H1 (cell line): ENCODE results near the gene TCF7L1.

Experiments
- CEBPB ChIP-seq: IDR thresholded peaks from 2 replicates; pipeline ENCODE4 v1.6.1; 2012; ENCODE audit warnings: low read depth, low read length
- CTCF ChIP-seq, 3 experiments: IDR thresholded peaks; 1 replicate in 2 of 3; 2 replicates in 1 of 3; pipeline versions ENCODE4 v1.5.1 to v1.6.1; 2011; ENCODE audit warnings: low read length in 3 of 3, mild to moderate bottlenecking in 3 of 3, inconsistent platforms in 2 of 3, low read depth in 1 of 3, moderate library complexity in 1 of 3; ENCODE audit not compliant: insufficient read depth in 1 of 3; ENCODE audit errors: control extremely low read depth in 1 of 3
- GABPA ChIP-seq: IDR thresholded peaks from 2 replicates; pipeline ENCODE4 v1.6.1; 2011; ENCODE audit warnings: mild to moderate bottlenecking, low read length, moderate library complexity, borderline replicate concordance; ENCODE audit not compliant: insufficient read depth
- JUN ChIP-seq: IDR thresholded peaks from 2 replicates; pipeline ENCODE4 v1.6.1; 2011; ENCODE audit warnings: low read depth, mild to moderate bottlenecking, improper control_type of control experiment, low read length
- JUND ChIP-seq: IDR thresholded peaks from 2 replicates; pipeline ENCODE4 v1.6.1; 2011; ENCODE audit warnings: mild to moderate bottlenecking, improper control_type of control experiment, low read length
- NRF1 ChIP-seq: IDR thresholded peaks from 2 replicates; pipeline ENCODE4 v1.6.1; 2011; ENCODE audit warnings: mild to moderate bottlenecking, low read depth, low read length, improper control_type of control experiment
- POLR2A ChIP-seq, 2 experiments: IDR thresholded peaks; 1 replicate in 1 of 2; 2 replicates in 1 of 2; pipeline ENCODE4 v1.6.1; 2011; ENCODE audit warnings: low read depth in 2 of 2, low read length in 2 of 2, mild to moderate bottlenecking in 2 of 2; ENCODE audit errors: control extremely low read depth in 1 of 2
- RAD21 ChIP-seq, 2 experiments: IDR thresholded peaks in 1 of 2; conservative IDR thresholded peaks in 1 of 2; 2 replicates each; pipeline ENCODE4 v1.6.1; 2011; ENCODE audit warnings: low read depth in 2 of 2, low read length in 2 of 2, improper control_type of control experiment in 1 of 2, inconsistent platforms in 1 of 2, mild to moderate bottlenecking in 1 of 2, moderate library complexity in 1 of 2
- RNF2 ChIP-seq: fragments of 200-900, 300-1000 bp; sonication (generic); IDR thresholded peaks from 2 replicates; pipeline ENCODE4 v1.7.1; 2016; ENCODE audit warnings: borderline replicate concordance, low read depth, mild to moderate bottlenecking, antibody characterized with exemption, low read length; ENCODE audit not compliant: poor library complexity, severe bottlenecking; ENCODE audit errors: missing control alignments
- SIX5 ChIP-seq: IDR thresholded peaks from 2 replicates; pipeline ENCODE4 v1.6.1; 2011; ENCODE audit warnings: mild to moderate bottlenecking, low read depth, low read length
- SP2 ChIP-seq: IDR thresholded peaks from 2 replicates; pipeline ENCODE4 v1.6.1; 2012; ENCODE audit warnings: mild to moderate bottlenecking, low read length, inconsistent platforms
- USF2 ChIP-seq: IDR thresholded peaks from 2 replicates; pipeline ENCODE4 v1.6.1; 2011; ENCODE audit warnings: low read length, improper control_type of control experiment

- TF ChIP-seq CTCF (IDR thresholded peaks at IDR 0.05; ENCODE audit: control extremely low read depth in 1 of 3, insufficient read depth in 1 of 3, low read depth in 1 of 3, low read length in 3 of 3) (no peak), RAD21 (IDR thresholded peaks at IDR 0.05 in 1 of 2, conservative IDR thresholded peaks at IDR 0.05 in 1 of 2; ENCODE audit: low read depth in 2 of 2, low read length in 2 of 2) (no peak), POLR2A (IDR thresholded peaks at IDR 0.05; ENCODE audit: control extremely low read depth in 1 of 2, low read depth in 2 of 2, low read length in 2 of 2) (no peak), SP2 (no peak), SIX5 (no peak), CEBPB (no peak), RNF2 (no peak), GABPA (no peak), JUN (no peak), NRF1 (no peak), JUND (no peak), USF2 (no peak)
Observed at GRCh38 chr2:85183076-85183475, 49.9 kb downstream of the TCF7L1 start.
